GM12878 (cell line): ENCODE results near the gene ZNF200. TPM values are rescaled to one million over a fixed set of nuclear protein-coding genes. Genes with fewer than 3 reads are reported as not detected.

Experiments
- ATAC-seq: fragments of 200-7000 bp; cut with Tn5 transposase; 3 replicates; pipeline ENCODE4 v1.9.1; 2020; ENCODE audit warnings: mild to moderate bottlenecking, moderate library complexity
- BruUV-seq: library from RNA; stranded (reverse); fragments of 400-500 nt; replicated peaks from 2 replicates; lab custom pipeline; 2021; lab: Mats Ljungman, UMichigan
- CTCF ChIA-PET: fragments of 300-600 bp; sonication (Branson Sonifier 250); formaldehyde crosslinking; extraction: SDS; loops from one replicate; lab custom pipeline; 2021; ENCODE audit warnings: inconsistent platforms; lab: Yijun Ruan, JAX
- POLR2A ChIA-PET: fragments of 350-600 bp; formaldehyde crosslinking; extraction: SDS; loops from one replicate; lab custom pipeline; 2021; ENCODE audit warnings: inconsistent platforms; lab: Charles Lee
- RAD21 ChIA-PET: fragments of 300-600 bp; sonication (Branson Sonifier 250); formaldehyde crosslinking; loops from one replicate; lab custom pipeline; 2023; ENCODE audit warnings: antibody characterized with exemption; ENCODE audit not compliant: unreplicated experiment; lab: Charles Lee
- SMC1A ChIA-PET: fragments of 300-600 bp; sonication (Branson Sonifier 250); formaldehyde crosslinking; loops from one replicate; lab custom pipeline; 2023; ENCODE audit not compliant: unreplicated experiment, uncharacterized antibody; lab: Charles Lee
- DNase-seq: peaks from one replicate; pipeline ENCODE4 v3.0.0-alpha.2; 2011; ENCODE audit warnings: low read depth, low spot score
- FAIRE-seq: peaks from 3 replicates; lab custom pipeline; 2011; peaks lifted over from hg19 to GRCh38; lab: Jason Lieb, UNC
- H2AFZ ChIP-seq: 2 replicates; pipeline ENCODE4 v1.6.0; 2011; ENCODE audit warnings: low read depth, low read length, control low read depth; ENCODE audit not compliant: control insufficient read depth
- H3K27ac ChIP-seq: 2 replicates; pipeline ENCODE4 v1.5.1; 2011; ENCODE audit warnings: control low read depth; ENCODE audit not compliant: control insufficient read depth, insufficient read depth
- H3K27me3 ChIP-seq, 2 experiments: replicated peaks in 1 of 2; 2 replicates each; pipeline versions ENCODE4 v1.6.0 to v1.6.1; 2011; ENCODE audit warnings: low read length in 1 of 2; ENCODE audit not compliant: control insufficient read depth in 2 of 2, insufficient read depth in 2 of 2
- H3K36me3 ChIP-seq, 2 experiments: 2 replicates each; pipeline ENCODE4 v1.5.1; 2011; ENCODE audit warnings: low read length in 1 of 2; ENCODE audit not compliant: control insufficient read depth in 2 of 2, insufficient read depth in 2 of 2
- H3K4me1 ChIP-seq: 2 replicates; pipeline ENCODE4 v1.6.1; 2011; ENCODE audit warnings: mild to moderate bottlenecking, low read length, moderate library complexity, mixed read lengths; ENCODE audit not compliant: control insufficient read depth, insufficient read depth
- H3K4me2 ChIP-seq: 2 replicates; pipeline ENCODE4 v1.6.0; 2011; ENCODE audit warnings: control low read depth; ENCODE audit not compliant: control insufficient read depth, insufficient read depth
- H3K4me3 ChIP-seq: fragments of 200-600 bp; sonication (generic); 2 replicates; pipeline ENCODE4 v1.5.1; 2016
- H3K79me2 ChIP-seq: 2 replicates; pipeline ENCODE4 v1.6.0; 2011; ENCODE audit warnings: low read length; ENCODE audit not compliant: control insufficient read depth, insufficient read depth
- H3K9ac ChIP-seq: 2 replicates; pipeline ENCODE4 v1.8.0; 2011; ENCODE audit warnings: low read length, control low read depth, mixed read lengths; ENCODE audit not compliant: control insufficient read depth, insufficient read depth
- H3K9me3 ChIP-seq: replicated peaks from 3 replicates; pipeline ENCODE4 v1.5.1; 2011; ENCODE audit warnings: mild to moderate bottlenecking, low read length; ENCODE audit not compliant: control insufficient read depth, insufficient read depth
- H4K20me1 ChIP-seq: 2 replicates; pipeline ENCODE4 v1.6.0; 2011; ENCODE audit not compliant: control insufficient read depth, insufficient read depth
- ASH2L ChIP-seq: fragments of 300-600, 200-600 bp; sonication (generic); IDR thresholded peaks from 2 replicates; pipeline ENCODE4 v1.6.1; 2017; ENCODE audit warnings: low read depth, mild to moderate bottlenecking, borderline replicate concordance
- BACH1 ChIP-seq: fragments of 450-650 bp; IDR thresholded peaks from 2 replicates; pipeline ENCODE4 v1.6.1; 2017; ENCODE audit warnings: mild to moderate bottlenecking, borderline replicate concordance
- CBX3 ChIP-seq: fragments of 200-600 bp; sonication (generic); IDR thresholded peaks from 2 replicates; pipeline ENCODE4 v1.6.1; 2016; ENCODE audit warnings: low read depth, borderline replicate concordance
- CEBPZ ChIP-seq: fragments of 150-350 bp; IDR thresholded peaks from 2 replicates; pipeline ENCODE4 v1.6.1; 2016; ENCODE audit warnings: low read depth, low read length
- CREM ChIP-seq: IDR thresholded peaks from 2 replicates; pipeline ENCODE4 v1.6.1; 2014; ENCODE audit warnings: antibody characterized with exemption, low read depth
- ELK1 ChIP-seq: IDR thresholded peaks from 2 replicates; pipeline ENCODE4 v1.6.1; 2012; ENCODE audit warnings: low read depth, low read length, improper control_type of control experiment
- PAX5 ChIP-seq: IDR thresholded peaks from 2 replicates; pipeline ENCODE4 v1.6.1; 2011; ENCODE audit warnings: low read depth, low read length, borderline replicate concordance
- PAX8 ChIP-seq: fragments of 450-650 bp; IDR thresholded peaks from 2 replicates; pipeline ENCODE4 v1.6.1; 2017; ENCODE audit warnings: mild to moderate bottlenecking, moderate library complexity
- POLR2AphosphoS5 ChIP-seq: IDR thresholded peaks from 2 replicates; pipeline ENCODE4 v1.6.1; 2011; ENCODE audit warnings: mild to moderate bottlenecking, low read length, inconsistent platforms
- SMAD1 ChIP-seq: fragments of 450-650 bp; IDR thresholded peaks from 2 replicates; pipeline ENCODE4 v1.6.1; 2018; ENCODE audit warnings: mild to moderate bottlenecking, low read depth; ENCODE audit not compliant: partially characterized antibody
- SUZ12 ChIP-seq: fragments of 200-600 bp; sonication (generic); IDR thresholded peaks from one replicate; pipeline ENCODE4 v1.6.1; 2018; ENCODE audit warnings: antibody characterized with exemption, mild to moderate bottlenecking; ENCODE audit not compliant: unreplicated experiment
- TAF1 ChIP-seq: IDR thresholded peaks from 2 replicates; pipeline ENCODE4 v1.6.1; 2011; ENCODE audit warnings: mild to moderate bottlenecking, low read depth, low read length, borderline replicate concordance
- ZNF274 ChIP-seq: IDR thresholded peaks from one replicate; pipeline ENCODE4 v1.8.0; 2011; ENCODE audit not compliant: insufficient read length, insufficient read depth
- WGBS: methylation state at CpG from one replicate; pipeline ENCODE4 v1.1.6; 2016; ENCODE audit warnings: low lambda C conversion rate; ENCODE audit not compliant: insufficient replicate concordance, insufficient coverage; ENCODE audit errors: missing lambda C conversion rate; 5-methylcytosine and 5-hydroxymethylcytosine counted together
- in situ Hi-C: fragments of 300-500 bp; cut with MboI; formaldehyde crosslinking; loops from 9 replicates; pipeline ENCODE4 v1.14.3; 2018; ENCODE audit warnings: mixed read lengths
- intact Hi-C: fragments of 100-400 bp; cut with micrococcal nuclease; formaldehyde crosslinking; loops from one replicate; pipeline ENCODE4 v1.14.2; 2022; ENCODE audit not compliant: unreplicated experiment
- polyA plus RNA-seq, 11 experiments: library from polyadenylated mRNA; depleted of rRNA in 4 of 11; unstranded in 6 of 11; stranded (reverse) in 5 of 11; fragments of >200 nt; fragmentation: Nextera tagmentation in 4 of 11; fragmentation: Illumina TruSeq in 1 of 11; extraction: Ambion mirVana in 4 of 11; extraction: Trizol in 1 of 11; gene quantifications; 1 replicate in 1 of 11; 2 replicates in 10 of 11; pipeline versions ENCODE4 v1.2.1 to v1.2.3, GENCODE V29; 2011 to 2016; ENCODE audit warnings: inconsistent platforms in 2 of 11, missing spikeins in 2 of 11, low read depth in 1 of 11
- total RNA-seq, 4 experiments: library from RNA; depleted of rRNA in 3 of 4; stranded (reverse); fragments of >200 nt in 3 of 4; fragmentation: Illumina TruSeq in 1 of 4; extraction: Trizol in 1 of 4; gene quantifications; 2 replicates each; pipeline versions ENCODE4 v1.2.1 to v1.2.3, GENCODE V29; 2013 to 2021

ZNF200 gene
- total and polyA plus RNA-seq, 10 of the 15 experiments (the other 5 are each of a cell fraction or from before 2014, with no cell fraction given), result 4.0 to 13.9 (median 9.6) TPM

- ChIA-PET SMC1A (no interaction called here), POLR2A (no interaction called here), CTCF (no interaction called here)
- no peak overlapping the region for H3K9ac ChIP-seq
- H3K4me2 ChIP-seq, result no peak overlapping the region
- intact Hi-C loops, result no loop called here
- TF ChIP-seq POLR2AphosphoS5 (no peak), ZNF274 (no peak), PAX8 (no peak), CREM (no peak), PAX5 (no peak), SUZ12 (no peak), SMAD1 (no peak), CBX3 (no peak), TAF1 (no peak), ASH2L (no peak), ELK1 (no peak), CEBPZ (no peak), BACH1 (no peak)
- TF ChIP-seq, all 136 proteins: peak for 0
- H3K4me3 ChIP-seq, result no peak overlapping the region
- 53% methylated on average over 10 of the region's 10 CpGs for WGBS
- FAIRE-seq (no peak), DNase-seq (no peak), ATAC-seq (no peak)
- H4K20me1 ChIP-seq, result no peaks in the 10 kb centered on the region
- no peaks in the 10 kb centered on the region for H3K4me1 ChIP-seq
- in situ Hi-C loops, result no loop called here
- H3K36me3 ChIP-seq, result no peaks in the 10 kb centered on the region
- RAD21 ChIA-PET, result no interaction called here
- no peaks in the 10 kb centered on the region for H3K9me3 ChIP-seq
- H3K27ac ChIP-seq, result no peak overlapping the region
- H3K79me2 ChIP-seq, result no peaks in the 10 kb centered on the region
- BruUV-seq, result no TSS peak
- no peak overlapping the region for H2AFZ ChIP-seq
- H3K27me3 ChIP-seq, result no peaks in the 10 kb centered on the region; a peak in 1 of 4 replicates
These were observed 11.9 kb upstream of the ZNF200 start for GRCh38 chr16:3246876-3247275.
